A549 (cell line): ENCODE results near the gene FAM187B.

Source experiments
- ESRRA ChIP-seq: fragments of 150-350 bp; IDR thresholded peaks from 2 replicates; pipeline ENCODE4 v1.6.1; 2014; ENCODE audit warnings: mild to moderate bottlenecking, low read length, borderline replicate concordance
- FOSL2 ChIP-seq, 2 experiments: fragments of 450-650 bp in 1 of 2; fragments of >200 bp in 1 of 2; sonication (Bioruptor Twin) in 1 of 2; formaldehyde crosslinking; IDR thresholded peaks; 2 replicates each; pipeline versions ENCODE4 v1.5.0 to v1.6.1; 2016 to 2020; ENCODE audit warnings: mild to moderate bottlenecking in 1 of 2, moderate library complexity in 1 of 2
- JUN ChIP-seq, 2 experiments: fragments of >200 bp; sonication (Bioruptor Twin); formaldehyde crosslinking; IDR thresholded peaks; 2 replicates in 1 of 2; 3 replicates in 1 of 2; pipeline ENCODE4 v1.6.1; 2016 to 2017
- POLR2A ChIP-seq: IDR thresholded peaks from 2 replicates; pipeline ENCODE4 v1.6.1; 2012; ENCODE audit warnings: mild to moderate bottlenecking, low read length
- RAD21 ChIP-seq, 2 experiments: fragments of >200 bp in 1 of 2; sonication (Bioruptor Twin) in 1 of 2; formaldehyde crosslinking in 1 of 2; IDR thresholded peaks in 1 of 2; conservative IDR thresholded peaks in 1 of 2; 2 replicates in 1 of 2; 3 replicates in 1 of 2; pipeline ENCODE4 v1.6.1; 2012 to 2018; ENCODE audit warnings: inconsistent platforms in 1 of 2
- RCOR1 ChIP-seq: fragments of 150-350 bp; IDR thresholded peaks from 2 replicates; pipeline ENCODE4 v1.6.1; 2014; ENCODE audit warnings: antibody characterized with exemption, low read length, low read depth
- SMC3 ChIP-seq: fragments of >200 bp; sonication (Bioruptor Twin); formaldehyde crosslinking; IDR thresholded peaks from 3 replicates; pipeline ENCODE4 v1.6.1; 2018; ENCODE audit warnings: inconsistent platforms
- SREBF2 ChIP-seq: fragments of 450-650 bp; IDR thresholded peaks from 2 replicates; pipeline ENCODE4 v1.6.1; 2014; ENCODE audit warnings: mild to moderate bottlenecking, moderate library complexity
- ZFP36 ChIP-seq: fragments of 450-650 bp; IDR thresholded peaks from 2 replicates; pipeline ENCODE4 v1.6.1; 2014; ENCODE audit warnings: borderline replicate concordance; ENCODE audit not compliant: partially characterized antibody
- TF ChIP-seq, protein P1 (sequence below): fragments of >200 bp; sonication (Bioruptor Twin); formaldehyde crosslinking; IDR thresholded peaks from 3 replicates; pipeline ENCODE4 v1.5.1; 2016
- TF ChIP-seq, protein P2 (sequence below): fragments of >200 bp; sonication (Bioruptor Twin); formaldehyde crosslinking; IDR thresholded peaks from 3 replicates; pipeline ENCODE4 v1.6.1; 2016
- TF ChIP-seq, protein P3 (sequence below): IDR thresholded peaks from 2 replicates; pipeline ENCODE4 v1.6.1; 2012
- TF ChIP-seq, protein P4 (sequence below): fragments of 450-650 bp; IDR thresholded peaks from 2 replicates; pipeline ENCODE4 v1.6.1; 2014; ENCODE audit warnings: antibody characterized with exemption

DNA sequence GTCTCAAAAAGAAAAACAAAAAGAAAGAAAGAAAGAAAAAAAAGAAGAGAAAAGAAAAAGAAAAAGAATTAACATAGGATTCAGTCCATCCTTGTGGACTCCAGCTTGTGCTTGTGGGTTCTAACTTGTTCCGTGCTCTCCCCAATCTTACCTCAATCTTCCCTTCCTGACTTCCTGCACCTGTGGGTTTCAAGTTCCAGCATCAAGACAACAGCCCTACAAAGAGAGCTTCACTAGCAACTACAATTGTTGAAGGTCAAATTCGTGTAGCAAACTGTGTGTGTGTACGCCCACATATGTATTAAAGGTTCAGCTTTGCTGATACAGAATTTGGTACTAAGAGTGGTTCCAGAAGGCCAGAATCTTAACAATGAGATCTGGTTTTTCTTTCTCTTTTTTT is 48.7 kb downstream of the FAM187B start:
- TF ChIP-seq, protein P1, sequence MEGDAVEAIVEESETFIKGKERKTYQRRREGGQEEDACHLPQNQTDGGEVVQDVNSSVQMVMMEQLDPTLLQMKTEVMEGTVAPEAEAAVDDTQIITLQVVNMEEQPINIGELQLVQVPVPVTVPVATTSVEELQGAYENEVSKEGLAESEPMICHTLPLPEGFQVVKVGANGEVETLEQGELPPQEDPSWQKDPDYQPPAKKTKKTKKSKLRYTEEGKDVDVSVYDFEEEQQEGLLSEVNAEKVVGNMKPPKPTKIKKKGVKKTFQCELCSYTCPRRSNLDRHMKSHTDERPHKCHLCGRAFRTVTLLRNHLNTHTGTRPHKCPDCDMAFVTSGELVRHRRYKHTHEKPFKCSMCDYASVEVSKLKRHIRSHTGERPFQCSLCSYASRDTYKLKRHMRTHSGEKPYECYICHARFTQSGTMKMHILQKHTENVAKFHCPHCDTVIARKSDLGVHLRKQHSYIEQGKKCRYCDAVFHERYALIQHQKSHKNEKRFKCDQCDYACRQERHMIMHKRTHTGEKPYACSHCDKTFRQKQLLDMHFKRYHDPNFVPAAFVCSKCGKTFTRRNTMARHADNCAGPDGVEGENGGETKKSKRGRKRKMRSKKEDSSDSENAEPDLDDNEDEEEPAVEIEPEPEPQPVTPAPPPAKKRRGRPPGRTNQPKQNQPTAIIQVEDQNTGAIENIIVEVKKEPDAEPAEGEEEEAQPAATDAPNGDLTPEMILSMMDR = no peak
- TF ChIP-seq RCOR1 (no peak), SMC3 (no peak), POLR2A (no peak), SREBF2 (no peak), RAD21 (conservative IDR thresholded peaks at IDR 0.05 in 1 of 2, IDR thresholded peaks at IDR 0.05 in 1 of 2) (no peak), ESRRA (no peak), FOSL2 (IDR thresholded peaks at IDR 0.05) (no peak), FOSL2 (CRISPR knock-in tag; IDR thresholded peaks at IDR 0.05) (no peak), ZFP36 (no peak), JUN (IDR thresholded peaks at IDR 0.05) (no peak)
- TF ChIP-seq, protein P2, sequence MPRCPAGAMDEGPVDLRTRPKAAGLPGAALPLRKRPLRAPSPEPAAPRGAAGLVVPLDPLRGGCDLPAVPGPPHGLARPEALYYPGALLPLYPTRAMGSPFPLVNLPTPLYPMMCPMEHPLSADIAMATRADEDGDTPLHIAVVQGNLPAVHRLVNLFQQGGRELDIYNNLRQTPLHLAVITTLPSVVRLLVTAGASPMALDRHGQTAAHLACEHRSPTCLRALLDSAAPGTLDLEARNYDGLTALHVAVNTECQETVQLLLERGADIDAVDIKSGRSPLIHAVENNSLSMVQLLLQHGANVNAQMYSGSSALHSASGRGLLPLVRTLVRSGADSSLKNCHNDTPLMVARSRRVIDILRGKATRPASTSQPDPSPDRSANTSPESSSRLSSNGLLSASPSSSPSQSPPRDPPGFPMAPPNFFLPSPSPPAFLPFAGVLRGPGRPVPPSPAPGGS = no peak
- TF ChIP-seq, protein P3, sequence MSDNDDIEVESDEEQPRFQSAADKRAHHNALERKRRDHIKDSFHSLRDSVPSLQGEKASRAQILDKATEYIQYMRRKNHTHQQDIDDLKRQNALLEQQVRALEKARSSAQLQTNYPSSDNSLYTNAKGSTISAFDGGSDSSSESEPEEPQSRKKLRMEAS = no peak
- TF ChIP-seq, protein P4, sequence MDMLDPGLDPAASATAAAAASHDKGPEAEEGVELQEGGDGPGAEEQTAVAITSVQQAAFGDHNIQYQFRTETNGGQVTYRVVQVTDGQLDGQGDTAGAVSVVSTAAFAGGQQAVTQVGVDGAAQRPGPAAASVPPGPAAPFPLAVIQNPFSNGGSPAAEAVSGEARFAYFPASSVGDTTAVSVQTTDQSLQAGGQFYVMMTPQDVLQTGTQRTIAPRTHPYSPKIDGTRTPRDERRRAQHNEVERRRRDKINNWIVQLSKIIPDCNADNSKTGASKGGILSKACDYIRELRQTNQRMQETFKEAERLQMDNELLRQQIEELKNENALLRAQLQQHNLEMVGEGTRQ = no peak
